GM18951 (cell line): ENCODE results near the gene SFMBT1.

Experiments used
- POLR2A ChIP-seq: IDR thresholded peaks from 4 replicates; pipeline ENCODE4 v1.6.1; 2011; ENCODE audit warnings: mild to moderate bottlenecking; ENCODE audit not compliant: insufficient read length, insufficient read depth; ENCODE audit errors: extremely low read depth
- in situ Hi-C: fragments of 300-500 bp; cut with MboI; formaldehyde crosslinking; loops from one replicate; pipeline ENCODE4 v1.12.0; 2022; ENCODE audit warnings: low sequenced_read_pairs, mixed read lengths, inconsistent platforms; ENCODE audit not compliant: unreplicated experiment

The SFMBT1 gene

GRCh38 chr3:53045518-53046170 lies at the start of gene SFMBT1:
Gene SFMBT1, minus strand, starts transcription at chr3:53046073. Its CDS starts 76,945 bp downstream, at chr3:52969128.
- in situ Hi-C loops: no loop called here
- peak; percentile 51 for TF ChIP-seq POLR2A

DNA sequence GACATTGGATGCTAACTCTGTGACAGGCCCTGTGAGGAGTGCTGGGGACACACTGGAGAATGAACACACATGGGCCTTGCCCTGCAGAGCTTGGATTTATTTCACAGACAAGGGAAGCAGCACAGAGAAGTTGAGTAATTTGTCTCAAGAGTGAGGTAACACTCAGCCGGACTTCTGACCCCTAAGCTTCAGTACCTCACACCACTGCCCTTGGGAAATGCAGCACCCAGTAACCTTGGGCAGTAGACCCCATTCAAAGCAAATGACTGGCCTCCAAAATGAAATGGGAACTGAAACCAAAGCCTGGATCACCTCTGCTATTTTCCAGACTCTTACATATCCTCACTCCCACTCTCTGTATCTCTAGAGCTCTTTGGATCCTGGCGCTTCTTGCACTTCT lies 47.1 kb upstream of the SFMBT1 start:
- TF ChIP-seq POLR2A: no peak

DNA sequence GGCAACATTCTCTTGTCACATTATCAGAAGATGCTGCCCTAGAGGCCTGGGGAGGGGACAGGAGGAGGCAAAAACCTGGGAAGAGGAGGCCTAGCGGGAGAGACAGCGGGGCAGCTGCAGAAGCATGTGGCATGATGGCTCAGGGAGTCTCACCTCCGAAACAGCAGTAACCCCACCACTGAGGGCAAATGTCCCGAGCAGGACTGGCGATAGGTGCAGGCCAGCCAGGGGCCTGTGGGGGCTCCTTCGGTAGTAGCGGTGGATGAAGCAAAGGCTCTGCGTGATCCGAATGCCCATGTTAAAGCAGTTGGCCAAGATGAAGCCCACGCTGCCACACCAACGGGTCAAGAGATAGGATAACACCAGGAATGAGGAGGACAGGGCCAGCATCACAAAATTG lies 46.3 kb upstream of the SFMBT1 start:
- in situ Hi-C loops: no loop called here
- TF ChIP-seq POLR2A: no peak

More for the DNA sequence above, 47.1 kb upstream of the SFMBT1 start:
- in situ Hi-C loops: no loop called here

- in situ Hi-C loops: no loop called here
- TF ChIP-seq POLR2A: no peak
Observed at GRCh38 chr3:53091011-53091410, 45.1 kb upstream of the SFMBT1 start.

- no peak for TF ChIP-seq POLR2A
- in situ Hi-C loops: no loop called here
Observed at GRCh38 chr3:53089511-53089910, 43.6 kb upstream of the SFMBT1 start.

GRCh38 chr3:53085476-53085875 lies 39.6 kb upstream of the SFMBT1 start:
- TF ChIP-seq POLR2A: no peak
- in situ Hi-C loops: no loop called here

DNA sequence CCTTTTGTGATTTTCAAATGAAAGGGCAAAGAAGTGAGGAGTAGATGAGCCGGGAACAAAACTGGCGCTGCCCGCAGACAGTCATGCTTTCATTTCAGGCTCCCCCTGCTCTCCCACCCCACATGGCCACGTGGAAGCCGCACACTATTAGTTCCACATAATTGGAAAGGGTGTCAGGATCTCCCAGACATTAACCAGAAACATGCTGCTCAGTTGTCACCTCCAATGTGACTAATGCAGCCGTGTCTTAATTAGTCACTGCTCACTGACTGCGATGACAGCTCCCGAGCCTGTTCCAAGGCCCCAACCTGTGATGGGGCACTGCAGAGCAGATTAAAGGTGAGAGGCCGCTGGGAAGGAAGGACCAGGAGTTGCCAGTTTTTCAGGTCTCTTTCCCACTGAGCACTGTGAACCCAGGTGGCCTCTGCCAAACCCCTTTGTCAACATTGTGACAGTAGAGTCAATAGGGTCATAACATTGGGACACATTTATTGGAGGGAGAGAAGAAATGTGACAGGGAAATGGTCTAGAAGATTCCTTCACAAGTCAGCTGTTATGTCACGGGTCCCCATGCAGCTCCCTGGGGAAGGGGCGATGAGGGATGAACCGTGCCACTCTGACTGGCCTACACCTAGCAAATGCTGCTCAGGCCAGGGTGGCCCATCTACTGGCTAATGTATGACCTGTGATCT lies 38.6 kb upstream of the SFMBT1 start:
- TF ChIP-seq POLR2A: no peak
- in situ Hi-C loops: no loop called here

DNA sequence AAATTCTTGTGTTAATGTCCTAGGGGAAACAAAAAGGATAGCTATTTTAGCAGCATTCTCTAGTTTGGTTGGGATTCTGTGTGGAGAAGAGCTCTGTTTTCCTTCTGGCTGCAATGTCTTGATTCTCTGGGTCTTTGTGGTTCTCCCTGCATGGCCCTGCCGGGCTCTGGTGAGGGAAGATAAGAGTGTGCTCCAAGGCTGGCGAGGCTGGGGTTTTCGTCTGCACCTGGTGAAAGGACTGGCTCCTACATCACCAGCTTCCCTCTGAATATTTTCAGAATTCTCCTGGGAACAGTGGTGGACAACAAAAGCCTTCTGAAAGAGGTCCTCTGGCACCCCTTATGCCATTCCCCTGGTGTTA lies 38.1 kb upstream of the SFMBT1 start:
- in situ Hi-C loops: no loop called here
- TF ChIP-seq POLR2A: no peak

- in situ Hi-C loops: no loop called here
- TF ChIP-seq POLR2A: no peak
Observed at GRCh38 chr3:53083521-53083920, 37.6 kb upstream of the SFMBT1 start.

DNA sequence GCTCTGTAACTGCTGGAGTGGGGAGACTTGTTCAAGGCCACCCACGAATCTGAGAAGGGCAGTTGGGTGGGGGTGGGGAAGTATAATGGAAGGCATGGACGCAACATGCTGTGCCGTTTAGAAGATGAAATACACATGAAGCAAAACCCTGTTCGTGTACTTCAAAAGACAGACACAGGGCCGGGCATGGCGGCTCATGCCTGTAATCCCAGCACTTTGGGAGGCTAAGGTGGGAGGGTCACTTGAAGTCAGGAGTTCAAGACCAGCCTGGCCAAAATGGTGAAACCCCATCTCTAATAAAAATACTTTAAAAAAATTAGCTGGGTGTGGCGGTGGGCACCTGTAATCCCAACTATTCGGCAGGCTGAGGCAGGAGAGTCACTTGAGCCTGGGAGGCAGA lies 36.9 kb upstream of the SFMBT1 start:
- no peak for TF ChIP-seq POLR2A
- in situ Hi-C loops: no loop called here

DNA sequence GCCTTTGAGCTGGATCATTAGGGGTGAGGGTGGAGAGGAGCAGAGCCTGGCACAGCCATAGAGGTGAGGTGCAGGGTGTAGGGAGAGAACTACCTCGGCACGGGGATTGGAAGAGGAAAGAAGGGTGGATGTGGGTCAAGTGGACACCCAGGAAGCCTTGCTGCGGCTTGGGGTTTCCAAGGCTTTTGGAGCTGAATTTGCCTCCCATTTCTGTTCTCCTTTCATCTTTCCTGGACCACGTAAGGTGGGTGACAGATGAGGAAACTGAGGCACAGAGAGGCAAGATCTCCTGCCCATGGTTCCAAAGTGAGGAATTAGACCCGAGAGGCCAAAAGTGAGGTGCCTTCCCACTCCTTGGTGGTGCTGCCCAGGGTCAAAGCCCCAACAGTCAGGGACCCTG lies 35.4 kb upstream of the SFMBT1 start:
- in situ Hi-C loops: no loop called here
- TF ChIP-seq POLR2A: no peak

DNA sequence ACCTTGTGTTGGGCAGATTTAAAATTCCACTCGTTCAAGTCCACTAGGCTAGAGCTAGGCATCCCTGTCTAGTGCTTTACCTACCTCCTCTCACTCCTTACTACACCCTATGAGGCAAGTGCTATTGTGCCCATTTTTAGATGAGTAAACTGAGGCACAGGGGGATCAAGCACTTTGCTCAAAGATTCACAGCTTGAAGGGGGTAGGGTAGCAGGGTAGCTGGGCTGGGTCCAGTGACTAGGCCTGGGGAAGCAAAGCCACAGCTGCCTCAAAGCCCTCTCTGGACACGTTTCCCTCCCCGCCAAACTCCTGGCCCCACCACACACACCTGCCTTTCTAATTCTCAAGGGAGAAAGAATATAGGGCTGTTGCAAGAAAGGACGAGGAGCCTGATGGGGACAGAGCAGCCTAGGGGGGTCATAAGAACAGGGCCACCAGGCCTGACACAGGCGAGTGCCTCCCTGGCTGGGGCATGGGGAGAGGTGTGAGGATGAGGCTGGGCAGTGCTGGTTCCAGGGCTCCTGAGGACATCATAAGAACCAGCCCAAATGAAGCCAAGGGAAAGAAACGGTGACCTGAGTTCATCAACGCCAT lies 34.8 kb upstream of the SFMBT1 start:
- no peak for TF ChIP-seq POLR2A
- in situ Hi-C loops: no loop called here

DNA sequence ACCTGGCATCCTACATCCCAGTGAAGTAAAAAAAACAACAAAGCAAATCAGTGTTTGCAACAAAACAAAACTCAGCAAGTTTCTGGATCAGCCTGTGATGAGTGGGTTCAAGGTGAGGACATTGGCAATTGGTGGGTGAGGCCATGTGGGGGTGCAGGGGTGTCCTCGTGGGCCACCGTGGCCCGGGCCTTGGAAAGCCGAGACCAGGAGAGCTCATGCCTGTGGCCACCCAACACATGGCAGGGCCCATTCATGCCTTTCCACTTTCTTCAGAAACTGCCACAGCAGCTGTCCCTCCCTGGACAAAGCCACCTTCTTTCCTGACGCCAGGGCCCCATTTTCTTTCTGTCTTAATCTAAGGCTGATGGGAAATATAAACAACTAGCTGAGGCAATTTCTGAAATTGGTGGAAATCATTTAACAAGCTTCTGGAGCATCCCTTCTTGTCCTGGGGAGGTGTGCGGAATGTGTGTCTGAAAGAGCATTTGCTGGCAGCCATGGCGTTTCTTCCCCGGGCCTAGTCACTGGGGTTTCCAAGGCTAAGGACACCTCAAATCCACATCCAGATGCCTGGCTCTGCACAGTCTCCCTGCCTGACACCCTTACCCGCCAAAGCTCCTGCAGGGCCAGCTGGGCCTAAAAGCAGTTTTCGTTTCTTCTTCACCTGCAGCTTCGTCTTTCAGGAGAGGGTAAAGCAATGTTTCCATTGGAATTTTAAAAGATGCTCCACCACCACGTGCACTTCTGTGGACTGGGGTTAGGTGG lies 34.1 kb upstream of the SFMBT1 start:
- in situ Hi-C loops: no loop called here
- TF ChIP-seq POLR2A: no peak
